GM19023 (cell line): ENCODE results near the gene LIME1.

ENCODE experiments used
- ATAC-seq: cut with Tn5 transposase; IDR thresholded peaks from one replicate; pipeline ENCODE4 v1.9.1; 2021; ENCODE audit warnings: mild to moderate bottlenecking, moderate library complexity; ENCODE audit not compliant: unreplicated experiment

Gene LIME1

GRCh38 chr20:63736893-63737694, 630 bp downstream of the LIME1 start:
- no peak for ATAC-seq

- ATAC-seq = no peak
Measured at GRCh38 chr20:63737695-63737944, 1.2 kb downstream of the LIME1 start.

GRCh38 chr20:63737945-63738686, 1.7 kb downstream of the LIME1 start:
- ATAC-seq = no peak

- no peak for ATAC-seq
Measured at GRCh38 chr20:63738687-63739129, 2.2 kb downstream of the LIME1 start.

- ATAC-seq = peak; percentile 42
Measured at GRCh38 chr20:63739130-63740069, 2.9 kb downstream of the LIME1 start, which contains the start of gene SLC2A4RG. TSS of gene SLC2A4RG (plus strand) at chr20:63739776. CDS start at chr20:63739913, 137 bp downstream.

- no peak for ATAC-seq
Measured at GRCh38 chr20:63740070-63740626, 3.7 kb downstream of the LIME1 start.

- ATAC-seq = no peak
Measured at GRCh38 chr20:63740627-63741353, 4.3 kb downstream of the LIME1 start.

GRCh38 chr20:63741354-63741675, 4.9 kb downstream of the LIME1 start:
- ATAC-seq = no peak

- ATAC-seq = no peak
Measured at GRCh38 chr20:63741676-63742380, 5.4 kb downstream of the LIME1 start.

GRCh38 chr20:63742381-63743024, 6.0 kb downstream of the LIME1 start:
- ATAC-seq = no peak

- no peak for ATAC-seq
Measured at GRCh38 chr20:63743210-63743970, 6.9 kb downstream of the LIME1 start.

GRCh38 chr20:63744158-63744557, 7.7 kb downstream of the LIME1 start:
- ATAC-seq = no peak

- no peak for ATAC-seq
Measured at GRCh38 chr20:63744574-63745423, 8.3 kb downstream of the LIME1 start.

GRCh38 chr20:63745424-63745805, 9.0 kb downstream of the LIME1 start:
- ATAC-seq = no peak

GRCh38 chr20:63745961-63746731, 9.7 kb downstream of the LIME1 start:
- ATAC-seq = no peak

- no peak for ATAC-seq
Measured at GRCh38 chr20:63746751-63747315, 10.4 kb downstream of the LIME1 start.
